ENCODE results near the gene PRMT6.
A peak's percentile ranks its signal among the peaks of the same experiment; 100 is the strongest.
"Not testable (repeated sequence)": the region's sequence is repeated elsewhere in the genome, so short reads cannot be mapped to it uniquely, and the experiment has no call there.

The PRMT6 gene

GRCh38 chr1:107056426-107057196, at the start of gene PRMT6:
Gene PRMT6 (plus strand): TSS chr1:107056674. CDS start chr1:107056716, 42 bp downstream.
- peak; percentile 86 for DNase-seq

DNA sequence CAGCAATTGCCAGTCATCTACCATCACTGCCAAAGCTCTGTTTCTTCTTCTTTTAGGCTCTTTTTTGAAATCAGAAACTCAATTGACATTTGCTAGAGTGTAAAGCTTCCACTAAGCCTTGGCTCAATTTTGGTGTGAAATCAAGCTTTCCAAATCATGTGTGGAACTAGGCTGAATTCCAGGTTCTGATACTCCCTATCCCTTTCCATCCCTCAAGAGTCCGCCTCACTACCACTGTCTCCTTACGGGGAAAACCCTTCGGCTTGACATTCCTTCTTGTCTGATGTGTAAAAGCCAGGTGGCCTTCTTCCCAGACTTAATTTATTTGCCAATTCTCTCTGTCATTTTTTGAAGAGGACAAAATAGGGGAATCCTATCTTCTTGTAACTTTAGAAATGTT, 47.2 kb upstream of the PRMT6 start:
- DNase-seq: no peak

- DNase-seq: no peak
Measured at GRCh38 chr1:107010582-107010981, 45.9 kb upstream of the PRMT6 start.

DNA sequence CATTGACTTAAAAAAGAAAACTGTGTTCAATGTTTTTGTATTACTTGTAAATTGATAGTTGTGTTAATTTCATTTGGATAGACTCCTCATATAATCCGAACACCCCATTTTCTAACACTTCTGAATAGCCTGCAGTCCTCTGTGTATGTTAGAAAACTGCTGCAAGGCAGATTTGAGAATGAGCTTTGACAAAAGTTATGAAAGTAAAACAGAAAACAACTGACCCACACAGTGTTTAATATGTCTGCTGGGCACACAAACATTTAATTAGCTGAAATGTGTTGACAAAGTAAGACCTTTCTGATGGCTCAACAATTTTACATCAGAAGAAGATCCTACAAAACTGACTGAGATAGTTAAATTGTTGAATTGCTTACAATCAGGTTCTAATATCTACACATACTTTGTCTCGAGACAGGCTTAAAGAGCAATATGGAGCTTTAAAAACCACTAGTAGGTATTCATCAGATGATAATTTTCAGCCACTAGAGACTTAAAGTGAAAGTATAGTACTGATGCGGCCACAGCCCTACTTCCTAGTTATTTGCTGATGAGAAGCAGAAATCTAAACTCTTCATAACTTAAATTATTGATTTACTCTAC, 40.0 kb upstream of the PRMT6 start:
- no peak for DNase-seq

- no peak for DNase-seq
Measured at GRCh38 chr1:107018445-107018844, 38.0 kb upstream of the PRMT6 start.

DNA sequence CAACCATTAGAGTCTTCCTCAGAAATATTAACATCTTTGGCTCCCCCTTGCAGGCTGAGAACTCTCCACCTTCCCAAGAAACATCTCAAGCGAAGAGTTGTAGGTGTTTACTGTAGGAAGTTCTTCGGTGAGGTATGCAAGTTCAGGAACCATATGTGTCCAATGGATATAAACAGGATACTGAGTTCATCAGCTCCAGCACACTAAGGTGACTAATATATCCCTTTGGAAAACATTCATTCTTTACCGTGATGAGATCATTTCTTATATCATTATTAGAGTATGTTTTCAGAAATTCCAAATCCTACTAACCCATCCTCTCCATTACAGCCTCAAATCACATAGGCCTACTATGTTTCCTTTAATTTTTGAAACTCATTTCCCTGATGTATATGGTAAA, 37.3 kb upstream of the PRMT6 start:
- no peak for DNase-seq

DNA sequence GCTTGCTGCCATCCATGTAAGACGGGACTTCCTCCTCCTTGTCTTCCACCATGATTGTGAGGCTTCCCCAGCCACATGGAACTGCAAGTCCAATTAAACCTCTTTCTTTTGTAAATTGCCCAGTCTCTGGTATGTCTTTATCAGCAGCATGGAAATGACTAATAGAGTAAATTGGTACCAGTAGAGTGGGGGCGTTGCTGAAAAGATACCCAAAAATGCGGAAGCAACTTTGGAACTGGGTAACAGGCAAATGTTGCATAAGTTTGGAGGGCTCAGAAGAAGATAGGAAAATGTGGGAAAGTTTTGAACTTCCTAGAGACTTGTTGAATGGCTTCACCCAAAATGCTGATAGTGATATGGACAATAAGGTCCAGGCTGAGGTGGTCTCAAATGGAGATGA, 17.6 kb upstream of the PRMT6 start:
- DNase-seq: not testable (repeated sequence)

DNA sequence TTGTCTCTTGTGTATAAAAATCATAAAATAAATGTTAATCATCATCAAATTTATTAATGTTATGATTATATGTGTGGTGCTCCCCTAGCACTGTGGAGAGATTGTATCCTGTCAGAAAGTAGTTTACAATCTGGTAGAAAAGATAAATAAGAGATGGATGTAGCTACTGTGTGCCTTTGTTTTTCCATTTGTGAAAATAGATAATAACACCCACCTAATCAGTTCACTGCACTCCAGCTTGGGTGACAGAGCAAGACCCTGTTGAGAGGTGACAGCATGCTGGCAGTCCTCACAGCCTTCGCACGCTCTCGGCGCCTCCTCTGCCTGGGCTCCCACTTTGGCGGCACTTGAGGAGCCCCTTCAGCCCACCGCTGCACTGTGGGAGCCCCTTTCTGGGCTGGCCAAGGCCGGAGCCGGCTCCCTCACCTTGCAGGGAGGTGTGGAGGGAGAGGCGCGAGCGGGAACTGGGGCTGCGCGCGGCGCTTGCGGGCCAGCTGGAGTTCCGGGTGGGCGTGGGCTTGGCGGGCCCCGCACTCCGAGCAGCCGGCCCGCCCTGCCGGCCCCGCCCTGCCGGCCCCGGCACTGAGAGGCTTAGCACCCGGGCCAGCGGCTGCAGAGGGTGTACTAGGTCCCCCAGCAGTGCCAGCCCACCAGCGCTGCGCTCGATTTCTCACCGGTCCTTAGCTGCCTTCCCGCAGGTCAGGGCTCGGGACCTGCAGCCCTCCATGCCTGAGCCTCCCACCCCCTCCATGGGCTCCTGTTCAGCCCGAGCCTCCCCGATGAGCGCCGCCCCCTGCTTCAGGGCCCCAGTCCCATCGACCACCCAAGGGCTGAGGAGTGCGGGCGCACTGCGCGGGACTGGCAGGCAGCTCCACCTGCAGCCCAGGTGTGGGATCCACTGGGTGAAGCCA, 11.9 kb upstream of the PRMT6 start:
- not testable (repeated sequence) for DNase-seq

DNA sequence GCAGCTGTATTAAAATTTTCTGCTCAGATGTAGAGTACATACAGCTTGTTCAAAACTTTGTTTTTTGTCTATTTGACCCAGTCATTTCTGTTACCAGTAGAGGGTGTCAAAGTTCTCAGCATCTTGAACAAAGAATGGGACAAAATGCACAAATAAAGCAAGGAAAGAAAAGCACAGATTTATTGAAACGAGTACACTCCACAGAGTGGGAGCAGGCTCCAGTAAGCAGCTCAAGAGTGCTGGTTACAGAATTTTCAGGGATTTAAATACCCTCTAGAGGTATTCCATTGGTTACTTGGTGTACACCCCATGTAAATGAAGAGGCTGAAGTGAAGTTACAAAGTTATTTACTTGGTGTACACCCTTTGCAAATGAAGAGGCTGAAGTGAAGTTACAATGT, 8.9 kb upstream of the PRMT6 start:
- no peak for DNase-seq

- DNase-seq: no peak
Measured at GRCh38 chr1:107048241-107048640, 8.2 kb upstream of the PRMT6 start.

GRCh38 chr1:107051266-107051665, 5.2 kb upstream of the PRMT6 start:
- DNase-seq: no peak

- not testable (repeated sequence) for DNase-seq
Measured at GRCh38 chr1:107055919-107056425, 502 bp upstream of the PRMT6 start.

GRCh38 chr1:107057197-107058133, 991 bp downstream of the PRMT6 start:
- peak; percentile 70 for DNase-seq

DNA sequence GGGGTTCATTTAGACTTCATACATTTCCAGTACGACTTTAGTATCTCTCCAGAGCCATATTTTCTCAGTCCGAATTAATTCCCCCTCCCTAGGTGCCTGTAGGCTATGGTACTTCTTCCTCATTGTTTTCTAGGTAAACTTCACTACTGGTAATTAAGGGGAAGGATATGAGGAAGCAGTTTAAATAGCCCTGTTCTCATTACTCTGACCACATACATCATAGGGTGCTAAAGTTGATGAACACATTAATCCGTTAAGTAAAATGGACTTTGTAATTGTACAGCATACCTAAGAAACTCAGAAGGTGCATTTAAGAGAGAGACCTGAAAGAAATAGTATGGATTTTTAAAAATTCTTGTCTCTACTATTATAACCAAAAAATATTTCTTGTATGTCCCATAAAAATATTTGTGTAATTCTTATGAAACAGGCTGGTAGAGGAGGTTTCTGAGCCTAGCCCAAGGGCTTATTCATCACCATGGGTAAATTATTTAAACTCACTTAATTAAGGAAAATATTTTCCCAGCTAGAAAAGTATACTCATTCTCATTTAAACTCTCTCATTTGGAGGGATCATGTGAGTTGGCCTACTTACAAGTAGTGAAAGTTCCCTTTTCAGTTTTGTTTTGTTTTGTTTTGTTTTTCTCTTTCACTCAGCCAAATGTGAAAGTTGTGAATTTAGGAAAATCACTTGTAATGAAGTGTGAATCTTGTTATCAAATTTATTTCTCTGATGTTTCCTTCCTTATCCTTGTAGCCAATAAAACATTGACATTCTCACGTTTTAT, 2.0 kb downstream of the PRMT6 start:
- no peak for DNase-seq

DNA sequence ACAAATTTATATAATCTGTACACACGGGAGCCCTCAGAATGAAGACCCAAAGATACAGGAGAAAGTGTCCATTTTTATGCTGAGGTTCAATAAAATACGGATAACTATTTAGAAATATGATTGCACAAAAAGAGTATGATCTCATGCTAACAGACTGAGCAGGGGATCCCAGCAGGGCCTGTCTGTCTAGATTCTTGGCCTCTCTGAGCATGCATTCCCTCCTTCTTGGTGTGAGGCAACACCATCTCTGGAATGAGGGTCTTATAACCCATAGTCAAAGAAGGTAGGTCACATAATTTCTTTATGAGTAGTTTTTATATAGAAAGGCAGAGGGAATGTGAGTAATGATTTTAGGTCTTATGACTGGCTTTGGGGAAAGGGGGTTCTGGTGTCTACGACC, 5.4 kb downstream of the PRMT6 start:
- no peak for DNase-seq

DNA sequence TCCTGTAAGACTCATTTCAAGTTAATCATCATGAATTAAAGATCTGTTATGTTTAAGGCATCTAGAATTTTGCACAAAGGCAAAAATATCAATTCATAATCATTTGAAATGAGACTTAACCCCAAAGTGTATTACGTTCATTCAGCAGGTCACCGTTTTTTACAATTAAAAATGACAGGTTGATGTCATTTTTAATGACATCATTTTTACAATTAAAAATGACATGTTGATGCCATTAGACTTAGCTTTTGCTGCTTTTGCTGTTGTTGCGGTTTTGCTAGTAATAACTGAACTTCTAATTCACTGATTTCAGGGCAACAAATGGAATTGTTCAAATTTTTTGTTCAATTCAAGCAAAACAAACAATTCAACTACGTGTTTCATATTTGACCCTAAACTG, 17.0 kb downstream of the PRMT6 start:
- DNase-seq: no peak

DNA sequence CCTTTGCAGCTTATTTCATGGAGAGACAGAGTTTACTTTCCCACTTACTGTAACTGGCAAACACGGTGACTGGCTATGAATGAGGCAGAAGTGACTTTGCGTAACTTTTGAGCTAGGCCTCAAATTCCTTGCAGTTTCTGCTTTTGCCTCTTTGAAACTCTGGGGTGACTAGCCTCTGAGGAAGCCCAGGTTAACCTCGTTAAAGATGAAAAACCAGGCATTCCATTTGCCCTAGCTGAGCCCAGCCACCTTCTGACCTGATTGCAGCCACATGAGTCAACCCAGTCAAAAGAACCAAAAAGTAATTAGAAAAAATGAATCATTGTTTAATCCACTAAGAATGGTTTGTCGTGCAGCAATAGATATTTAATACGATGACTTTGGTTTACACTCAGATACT, 20.4 kb downstream of the PRMT6 start:
- DNase-seq: no peak

- DNase-seq: no peak
Measured at GRCh38 chr1:107079249-107079648, 22.8 kb downstream of the PRMT6 start.

- DNase-seq: no peak
Measured at GRCh38 chr1:107081102-107081501, 24.6 kb downstream of the PRMT6 start.

- no peak for DNase-seq
Measured at GRCh38 chr1:107091418-107091817, 34.9 kb downstream of the PRMT6 start.

DNA sequence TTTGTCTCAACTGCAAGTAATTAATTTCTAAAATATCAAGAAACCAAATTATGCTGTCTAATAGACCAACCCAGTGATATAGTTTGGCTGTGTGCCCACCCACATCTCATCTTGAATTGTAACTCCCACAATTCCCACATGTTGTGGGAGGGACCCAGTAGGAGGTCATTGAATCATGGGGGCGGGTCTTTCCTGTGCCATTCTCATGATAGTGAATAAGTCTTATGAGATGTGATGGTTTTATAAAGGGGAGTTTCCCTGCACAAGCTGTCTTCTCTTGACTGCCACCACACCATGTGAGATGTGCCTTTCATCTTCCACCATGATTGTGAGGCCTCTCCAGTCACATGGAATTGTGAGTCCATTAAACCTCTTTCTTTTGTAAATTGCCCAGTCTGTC, 36.9 kb downstream of the PRMT6 start:
- not testable (repeated sequence) for DNase-seq

Measured in stimulated activated CD8-positive, alpha-beta memory T cell treated with anti-CD3 and anti-CD28 coated beads, Interleukin-4, amount 100 ng/mL, for 48 hours (primary cell).